Fibroblast of skin of left quadriceps (primary cell): Measurements from ENCODE around the gene IGSF3.
"Not testable (repeated sequence)": the region's sequence is repeated elsewhere in the genome, so short reads cannot be mapped to it uniquely, and the experiment has no call there.

ENCODE experiments used
- DNase-seq, 2 experiments: peaks; one replicate each; pipeline ENCODE4 v3.0.0-alpha.2; 2013; ENCODE audit warnings: low read depth in 2 of 2

IGSF3 gene

DNA sequence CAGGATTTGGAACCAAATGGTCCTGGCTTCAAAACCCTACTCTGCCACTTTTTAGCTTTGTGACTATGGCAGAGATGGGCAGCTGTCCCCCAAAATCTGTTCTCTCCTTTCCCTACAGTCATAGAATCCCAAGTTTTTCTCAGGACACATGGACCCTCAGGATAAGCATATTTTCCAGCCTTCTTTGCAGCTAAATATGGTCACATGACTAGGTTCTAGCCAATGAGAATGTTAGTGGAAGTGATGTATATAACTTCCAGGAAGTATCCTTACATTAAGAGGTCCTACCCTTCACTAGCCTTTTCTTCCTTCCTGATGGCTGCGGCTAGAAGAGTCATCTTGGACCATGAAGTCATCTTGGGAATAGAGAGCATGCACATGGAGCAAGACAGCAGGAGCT lies 5.9 kb downstream of the IGSF3 start:
- DNase-seq, result no peak

DNA sequence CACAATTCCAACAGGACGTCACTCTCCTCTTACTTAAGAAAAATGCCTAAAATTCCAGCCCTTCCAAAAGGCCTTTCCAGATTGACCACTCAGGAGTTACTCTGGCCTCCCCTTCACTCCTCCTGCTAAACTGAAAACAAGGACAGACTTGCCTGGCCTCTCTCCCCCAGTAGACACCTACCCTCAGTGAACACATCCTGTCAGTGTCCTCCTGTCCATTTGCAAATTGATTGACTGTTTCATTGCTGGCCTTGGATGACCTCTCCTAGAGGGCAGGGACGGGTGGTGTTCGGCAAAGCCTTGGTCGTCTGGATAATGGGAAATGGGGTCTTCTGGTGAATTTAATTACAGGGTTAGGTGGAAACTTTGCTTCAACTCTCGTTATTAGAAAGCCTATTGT lies 8.9 kb downstream of the IGSF3 start:
- not testable (repeated sequence) for DNase-seq

DNA sequence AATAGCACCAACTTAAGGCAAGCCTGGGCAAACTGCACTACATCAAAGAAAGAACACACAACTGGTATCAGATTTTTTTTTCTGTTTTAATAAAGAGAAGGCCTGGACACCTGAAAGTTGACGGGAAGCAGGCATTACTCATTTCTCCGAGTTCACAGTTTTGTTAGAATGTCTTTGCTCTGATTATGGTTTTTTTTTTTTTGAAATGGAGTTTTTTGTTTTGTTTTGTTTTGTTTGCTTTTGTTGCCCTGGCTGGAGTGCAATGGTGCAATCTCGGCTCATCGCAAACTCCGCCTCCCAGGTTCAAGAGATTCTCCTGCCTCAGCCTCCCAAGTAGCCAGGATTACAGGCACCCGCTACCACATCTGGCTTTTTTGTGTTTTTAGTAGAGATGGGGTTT lies 9.7 kb downstream of the IGSF3 start:
- not testable (repeated sequence) for DNase-seq

DNA sequence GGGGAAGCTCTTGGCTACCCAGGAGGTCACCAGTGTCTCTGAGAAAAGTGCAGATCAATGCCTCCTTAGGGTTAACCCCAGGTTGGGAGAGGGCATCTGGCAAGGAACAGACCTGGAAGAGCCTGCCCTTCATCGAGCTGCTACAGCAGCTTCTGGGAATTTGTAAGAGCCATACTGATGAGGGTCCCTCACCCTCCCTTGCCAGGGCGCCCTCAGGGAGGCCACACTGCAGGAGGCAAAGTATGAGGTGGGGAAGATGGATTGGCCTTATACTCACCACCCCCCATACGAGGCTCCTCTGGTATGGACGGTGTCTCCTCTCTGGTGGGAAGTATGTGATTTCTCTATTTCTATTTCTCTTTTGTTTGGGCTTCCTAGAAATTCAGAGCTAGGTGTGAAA lies 13.2 kb downstream of the IGSF3 start:
- no peak for DNase-seq

- DNase-seq, result not testable (repeated sequence)
Measured at GRCh38 chr1:116652598-116652997, 14.9 kb downstream of the IGSF3 start.

GRCh38 chr1:116650781-116651180 lies 16.8 kb downstream of the IGSF3 start:
- DNase-seq, result not testable (repeated sequence)

GRCh38 chr1:116649041-116649440 lies 18.5 kb downstream of the IGSF3 start:
- not testable (repeated sequence) for DNase-seq

DNA sequence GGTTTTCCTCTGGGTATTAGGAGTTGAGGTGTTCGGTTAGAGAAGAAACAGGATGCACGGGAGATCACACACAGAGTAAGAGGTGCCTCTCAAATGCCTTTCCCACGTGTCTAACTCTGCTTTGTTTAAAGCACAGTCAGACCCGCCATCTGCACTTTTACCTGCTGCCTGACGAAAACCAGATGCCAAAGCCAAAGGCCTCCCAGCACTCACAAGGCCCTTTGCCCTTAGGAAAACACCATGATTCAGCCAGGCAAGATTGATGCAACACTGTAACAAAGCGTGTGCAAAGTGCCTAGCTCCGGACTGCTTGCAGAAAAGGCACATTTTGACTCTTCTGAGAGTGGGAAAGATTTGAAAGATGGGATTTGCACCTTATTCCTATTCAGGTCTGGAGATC lies 19.2 kb downstream of the IGSF3 start:
- DNase-seq, result not testable (repeated sequence)

DNA sequence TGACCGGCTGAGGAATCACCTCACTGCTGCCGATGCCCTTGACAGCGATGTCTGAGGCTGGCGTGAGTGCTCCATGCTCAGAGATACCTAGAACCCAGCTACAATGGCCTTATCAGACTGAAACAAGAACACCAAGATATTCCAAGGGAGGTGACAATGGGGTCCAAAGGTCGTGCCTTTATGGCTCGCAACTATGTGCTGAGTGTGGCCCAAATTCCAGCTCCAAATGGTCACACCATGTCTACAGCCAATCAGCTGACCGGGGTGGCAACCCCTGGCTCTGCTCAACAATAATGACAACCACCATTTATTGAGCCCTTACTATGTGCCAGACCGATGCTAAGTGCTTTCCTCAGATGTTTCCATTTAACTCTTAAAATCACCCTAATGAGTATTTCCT lies 20.3 kb downstream of the IGSF3 start:
- DNase-seq, result not testable (repeated sequence)

DNA sequence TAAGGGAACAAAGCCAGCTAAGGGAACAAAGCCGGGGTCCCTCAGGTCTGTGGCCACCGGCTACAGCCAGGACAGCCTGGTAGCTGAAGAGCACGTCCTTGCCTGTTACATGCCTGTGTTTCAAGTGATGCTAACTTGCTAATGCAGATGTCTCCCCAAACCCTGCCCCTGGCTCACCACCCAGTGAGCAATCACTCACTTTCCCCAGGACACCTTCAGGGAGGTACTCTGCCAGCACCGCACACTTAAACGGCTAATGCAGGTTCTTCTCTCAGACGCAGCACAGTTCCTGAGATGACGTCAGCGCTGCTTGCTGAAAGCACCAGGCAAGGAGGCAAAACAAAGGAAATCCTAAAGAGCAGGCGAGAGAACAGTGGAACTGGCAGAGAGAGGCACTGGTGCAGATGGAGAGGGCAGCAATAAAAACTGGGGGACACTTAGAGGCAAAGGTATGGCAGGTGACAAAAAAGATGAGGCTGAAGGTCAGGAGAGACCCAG lies 20.8 kb downstream of the IGSF3 start:
- not testable (repeated sequence) for DNase-seq

GRCh38 chr1:116645802-116646672 lies 21.5 kb downstream of the IGSF3 start:
- not testable (repeated sequence) for DNase-seq

DNA sequence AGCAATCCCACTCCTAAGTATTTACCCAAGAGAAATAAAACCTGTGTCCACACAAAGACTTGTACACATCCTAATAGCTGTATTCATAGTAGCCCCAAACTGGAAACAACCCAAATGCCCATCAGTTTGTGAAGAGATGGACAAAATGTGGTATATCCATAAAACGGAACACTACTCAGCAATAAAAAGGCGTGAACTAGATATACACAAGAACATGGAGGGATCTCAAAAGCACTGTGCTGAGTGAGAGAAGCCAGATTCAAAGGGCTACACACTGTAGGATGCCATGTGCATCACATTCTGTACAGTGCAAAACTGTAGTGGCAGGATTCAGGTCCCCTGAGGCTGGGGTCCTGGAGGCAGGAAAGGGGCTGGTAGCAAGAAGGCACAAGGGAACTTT lies 22.5 kb downstream of the IGSF3 start:
- DNase-seq, result not testable (repeated sequence)

DNA sequence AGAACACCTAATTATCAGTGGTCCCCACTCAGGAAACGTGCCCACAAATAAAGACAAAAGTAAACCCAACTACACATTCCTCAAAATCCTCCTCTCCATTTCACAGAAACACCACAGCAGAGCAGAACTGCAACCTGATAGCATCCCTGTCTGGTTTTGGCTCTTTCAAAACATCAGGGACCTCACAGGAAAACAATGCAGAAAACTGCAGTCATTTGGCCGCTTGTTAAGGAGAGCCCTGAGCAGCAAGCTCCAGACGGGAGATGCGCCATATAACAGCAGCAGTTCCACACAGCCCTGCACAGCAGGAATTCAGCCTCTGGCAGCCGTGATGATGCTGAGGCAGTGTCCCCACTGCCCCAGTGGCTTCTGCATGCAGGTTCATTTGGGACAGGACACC lies 23.4 kb downstream of the IGSF3 start:
- not testable (repeated sequence) for DNase-seq

DNA sequence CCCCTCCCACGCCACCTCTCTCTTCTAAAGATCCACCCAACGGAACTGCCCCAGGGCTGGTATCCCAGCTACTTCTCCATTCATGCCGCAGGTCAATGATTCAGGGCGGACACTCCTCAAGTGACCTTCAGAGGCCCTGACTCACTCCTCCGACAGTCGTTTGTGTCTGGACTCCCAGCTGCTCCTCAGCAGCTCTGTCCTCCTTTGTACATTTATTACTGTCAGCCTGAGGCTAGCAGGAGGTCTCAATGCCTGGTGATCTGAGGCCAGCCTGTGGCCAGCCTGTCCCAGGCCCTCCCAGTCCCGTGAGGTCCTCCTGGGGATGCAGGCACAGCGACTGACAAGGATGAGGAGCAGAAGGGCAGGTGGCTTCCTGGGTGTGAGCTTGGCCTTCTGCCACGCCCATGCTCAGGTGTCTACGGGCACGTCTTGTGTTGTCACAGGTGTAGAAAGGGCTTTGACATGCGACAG lies 24.2 kb downstream of the IGSF3 start:
- not testable (repeated sequence) for DNase-seq

DNA sequence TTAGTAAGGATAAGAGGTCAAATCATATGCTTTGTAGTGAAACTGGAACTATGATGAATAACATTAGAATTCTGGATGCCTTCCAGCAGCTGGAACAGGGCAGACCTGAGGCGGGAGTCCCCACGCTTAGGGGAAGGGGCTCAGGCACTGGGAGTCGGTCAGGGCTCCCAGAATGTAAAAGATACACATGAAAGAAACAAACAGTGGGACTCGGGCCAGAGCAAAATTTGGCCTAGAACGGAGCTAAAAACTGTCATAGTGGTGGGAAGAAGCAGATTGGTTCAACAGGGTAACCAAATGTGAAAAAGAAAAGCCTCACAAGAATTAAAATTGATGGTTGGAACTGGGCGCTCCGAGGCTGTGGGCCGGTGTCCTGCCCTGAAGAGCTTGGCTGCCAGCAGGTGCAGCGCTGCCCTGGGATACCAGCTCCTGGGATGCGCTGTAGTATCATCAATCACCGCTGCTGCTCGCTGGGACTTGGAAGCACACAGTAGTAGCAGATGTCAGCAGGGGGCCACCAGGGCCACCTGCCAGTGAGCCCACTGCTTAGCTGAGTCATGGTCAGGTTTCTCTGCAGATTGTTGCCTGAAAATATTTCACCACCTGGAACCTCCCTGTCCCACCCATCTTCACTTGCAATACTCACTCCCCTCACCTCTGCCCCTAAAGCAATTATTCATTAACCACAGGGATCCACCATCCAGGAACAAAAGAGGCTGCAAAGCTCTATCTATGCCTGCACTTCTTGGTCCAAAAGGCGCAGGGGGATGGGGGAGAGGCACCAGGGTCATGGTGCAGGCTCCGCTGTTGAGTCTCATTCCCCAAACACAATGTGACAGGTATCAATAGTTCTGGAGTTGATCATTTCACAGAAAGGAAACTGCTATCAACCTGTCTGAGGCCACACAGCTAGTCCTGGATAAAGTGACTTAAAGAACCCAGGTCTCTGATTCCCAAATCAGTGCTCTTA lies 24.9 kb downstream of the IGSF3 start:
- not testable (repeated sequence) for DNase-seq

- not testable (repeated sequence) for DNase-seq
Measured at GRCh38 chr1:116637583-116637982, 29.9 kb downstream of the IGSF3 start.

DNA sequence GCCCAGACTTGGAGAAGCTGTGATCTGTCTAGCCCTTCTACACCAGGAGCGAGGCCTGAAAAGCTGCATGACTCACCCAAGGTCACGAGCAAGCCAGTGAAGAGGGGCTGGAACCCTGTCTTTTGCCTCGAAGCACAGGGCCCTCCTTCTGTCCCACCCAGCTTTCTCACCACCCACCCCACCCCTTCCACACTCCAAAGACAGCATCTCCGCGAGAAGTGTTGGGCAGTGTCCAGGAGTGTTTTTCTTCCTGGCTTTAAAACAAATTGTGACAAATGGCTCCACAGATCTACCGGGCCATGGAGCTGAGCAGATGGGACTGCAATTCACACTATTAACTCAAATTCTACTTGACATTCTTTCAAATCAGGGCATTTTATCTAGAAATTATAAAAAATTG lies 30.9 kb downstream of the IGSF3 start:
- DNase-seq, result not testable (repeated sequence)

DNA sequence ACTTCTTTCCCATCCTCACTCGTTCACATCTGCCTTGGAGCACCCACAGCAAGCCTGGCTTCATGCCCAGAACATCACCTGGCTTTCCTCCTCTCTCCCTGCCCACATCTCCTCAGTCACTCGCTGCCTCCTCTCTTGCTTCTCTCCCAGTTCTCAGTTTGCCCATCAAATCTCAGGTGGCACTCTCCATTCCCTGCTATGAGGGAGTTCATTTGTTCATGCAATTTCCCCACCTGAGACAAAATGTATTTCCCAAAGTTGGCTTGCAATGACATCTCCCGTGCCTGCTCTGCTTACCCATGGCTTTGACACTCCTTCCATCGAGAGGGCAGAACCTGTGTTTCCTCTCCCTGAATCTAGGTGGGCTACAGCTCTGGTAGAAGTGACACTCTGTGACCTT lies 33.1 kb downstream of the IGSF3 start:
- DNase-seq, result not testable (repeated sequence)

DNA sequence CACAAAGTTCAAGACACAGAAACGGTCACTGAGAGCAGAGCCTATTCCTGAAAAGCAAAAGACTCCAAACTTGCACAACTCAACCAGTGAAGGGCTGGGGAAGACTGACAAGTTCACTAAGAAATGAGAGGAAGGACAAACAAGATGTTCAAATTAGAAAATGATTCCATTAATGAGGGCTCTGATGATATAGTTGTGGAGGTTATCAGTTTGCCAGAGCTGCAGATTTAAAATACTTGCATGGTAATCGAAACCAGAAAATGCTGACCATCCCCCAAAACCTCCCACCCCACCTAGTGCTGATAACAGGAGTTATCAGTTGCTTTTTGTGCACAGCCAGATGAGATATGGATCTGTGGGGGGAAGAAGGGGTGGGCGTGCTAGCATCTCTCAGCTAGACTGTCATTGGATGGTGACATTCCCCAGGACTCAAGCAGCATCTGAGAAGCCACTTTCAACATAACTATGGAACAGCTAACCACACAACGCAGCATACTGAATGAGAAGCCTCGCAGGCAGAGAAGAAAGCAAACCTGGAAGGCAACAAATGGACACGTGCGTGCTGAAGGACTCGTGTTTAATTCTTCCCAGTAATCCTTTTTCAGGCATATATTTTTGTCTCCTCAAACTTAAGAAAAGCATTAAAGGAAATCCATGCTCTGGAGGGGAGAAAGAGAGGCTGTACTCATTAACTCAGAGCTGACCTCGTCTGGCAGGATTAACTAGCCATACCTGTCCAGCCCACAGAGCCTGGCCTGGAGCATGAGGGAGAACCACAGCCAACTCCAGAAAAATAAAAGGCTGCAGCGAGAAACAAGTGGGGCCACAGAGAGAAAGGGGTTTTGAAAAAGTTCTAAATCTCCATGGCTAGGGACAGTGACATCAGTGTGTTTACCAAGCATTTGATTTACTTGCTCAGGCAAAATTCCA lies 35.3 kb downstream of the IGSF3 start:
- DNase-seq, result not testable (repeated sequence)

GRCh38 chr1:116631554-116631953 lies 36.0 kb downstream of the IGSF3 start:
- not testable (repeated sequence) for DNase-seq

DNA sequence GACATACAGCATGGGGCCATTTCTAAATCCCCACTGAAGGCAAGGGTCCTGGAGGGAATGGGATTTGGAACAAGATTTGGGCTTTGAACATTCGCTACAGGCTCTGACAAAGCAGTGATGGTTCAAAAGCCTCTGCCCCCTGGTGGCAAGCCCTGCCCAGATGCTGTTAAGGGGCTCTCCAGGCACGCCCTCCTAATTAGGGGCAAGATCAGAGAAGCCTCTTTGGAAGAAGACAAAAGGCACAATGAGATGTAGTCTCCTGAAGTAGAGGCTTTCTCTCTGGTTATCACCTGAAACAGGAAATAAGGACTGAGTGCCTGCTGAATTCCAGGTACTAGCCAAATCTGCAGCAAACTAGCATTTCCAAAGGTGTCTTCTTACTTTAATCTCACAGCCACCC lies 37.5 kb downstream of the IGSF3 start:
- not testable (repeated sequence) for DNase-seq
